Aorta (tissue), 5 donors: Measurements from ENCODE around the gene BACE2. TPM values are rescaled to one million over a fixed set of nuclear protein-coding genes. Genes with fewer than 3 reads are reported as not detected.
"Not testable (repeated sequence)": the region's sequence is repeated elsewhere in the genome, so short reads cannot be mapped to it uniquely, and the experiment has no call there.

ENCODE experiments used
- ATAC-seq: fragments of 200-7000 bp; cut with Tn5 transposase; one replicate; pipeline ENCODE4 v1.9.1; 2022; ENCODE audit warnings: moderate library complexity; ENCODE audit not compliant: low FRiP score
- DNase-seq, 2 donors: peaks; one replicate each; pipeline ENCODE4 v3.0.0-alpha.2; 2020
- H3K27ac ChIP-seq, 2 donors: one replicate each; pipeline ENCODE4 v1.5.1; 2013; ENCODE audit warnings: low read length in 2 of 2, mild to moderate bottlenecking in 2 of 2, moderate library complexity in 2 of 2, control low read depth in 1 of 2, inconsistent platforms in 1 of 2, low read depth in 1 of 2
- H3K27me3 ChIP-seq, 2 donors: one replicate each; pipeline ENCODE4 v1.6.1; 2013; ENCODE audit warnings: control low read depth in 1 of 2, low read length in 1 of 2, mild to moderate bottlenecking in 1 of 2, moderate library complexity in 1 of 2; ENCODE audit not compliant: insufficient read depth in 2 of 2, control insufficient read depth in 1 of 2
- H3K36me3 ChIP-seq, 2 donors: one replicate each; pipeline ENCODE4 v1.6.1; 2013; ENCODE audit warnings: control low read depth in 1 of 2, low read length in 1 of 2, mild to moderate bottlenecking in 1 of 2; ENCODE audit not compliant: insufficient read depth in 2 of 2, control insufficient read depth in 1 of 2
- H3K4me1 ChIP-seq, 2 donors: one replicate each; pipeline ENCODE4 v1.6.1; 2013; ENCODE audit warnings: low read length in 2 of 2, control low read depth in 1 of 2, mild to moderate bottlenecking in 1 of 2, moderate library complexity in 1 of 2; ENCODE audit not compliant: insufficient read depth in 2 of 2, control insufficient read depth in 1 of 2
- H3K4me3 ChIP-seq, 2 donors: one replicate each; pipeline ENCODE4 v1.5.1; 2013; ENCODE audit warnings: low read length in 2 of 2, control low read depth in 1 of 2, mild to moderate bottlenecking in 1 of 2
- H3K9me3 ChIP-seq: one replicate; pipeline ENCODE4 v1.6.1; 2013; ENCODE audit warnings: mild to moderate bottlenecking, low read length; ENCODE audit not compliant: control insufficient read depth
- WGBS, 2 donors: extraction: QIAGEN DNeasy Blood & Tissue Kit; methylation state at CpG; one replicate each; pipeline ENCODE4 v1.1.7; 2013; 5-methylcytosine and 5-hydroxymethylcytosine counted together
- intact Hi-C, 2 donors: fragments of 100-400 bp; cut with DNase I; formaldehyde crosslinking; loops; one replicate each; pipeline versions ENCODE4 v1.14.2 to v1.15.0; 2022
- polyA plus RNA-seq, 2 donors: library from polyadenylated mRNA; stranded (reverse); fragments of 200-250 nt; gene quantifications; one replicate each; pipeline ENCODE4 v1.2.3, GENCODE V29; 2013
- total RNA-seq, 2 donors: library from RNA; stranded (reverse); fragmentation: NEBNext Ultra II Directional; extraction: Animal tissue kit (Norgen Biotek cat#: 25700); gene quantifications; one replicate each; pipeline ENCODE4 v1.2.1, GENCODE V29; 2021
- donor health status: healthy with polysubstance abuse.
- donor health status: Bipolar disorder and iron deficiency.
- donor health status: DM: no; HTN: no; CAD: no.
- donor health status: DM: no; HTN: no; CAD: no.
- donor health status: DM: yes; HTN: yes; CAD: no.

BACE2 gene
- total and polyA plus RNA-seq, 4 donors, result 26.2 to 151 (median 66.9) TPM

DNA sequence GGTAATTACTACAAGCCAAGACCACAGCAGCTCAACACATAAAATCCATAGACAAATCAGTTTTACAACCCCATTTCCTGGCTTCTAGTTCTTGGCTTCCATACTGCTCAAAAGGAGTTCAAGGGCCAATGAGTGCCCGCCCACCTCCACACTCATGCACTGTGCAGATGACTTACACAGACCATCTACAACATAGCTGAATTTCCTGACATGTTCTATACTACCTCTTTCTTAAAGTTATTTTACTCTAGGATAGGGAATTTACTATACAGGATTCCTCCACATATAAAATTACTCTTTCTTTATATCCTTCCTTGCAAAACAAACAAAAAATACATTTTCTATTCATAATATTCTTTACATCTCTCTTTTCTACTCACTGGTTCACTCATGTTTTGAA is 14.6 kb downstream of the BACE2 start:
- Histone ChIP-seq H3K36me3 (no peaks in the 10 kb centered on the region), H3K27me3 (no peaks in the 10 kb centered on the region), H3K4me1 (peaks cover 12 to 16% of the 10 kb centered on the region in 2 donors), H3K9me3 (no peaks in the 10 kb centered on the region), H3K4me3 (no peak overlapping the region), H3K27ac (no peak overlapping the region)
- 96 to 97% methylated on average over 1 of the region's 1 CpG for WGBS, 2 donors
- no peak for DNase-seq
- no peak for ATAC-seq
- intact Hi-C loops, result no loop called here

- Histone ChIP-seq H3K36me3 (no peaks in the 10 kb centered on the region), H3K4me1 (peaks cover 12 to 19% of the 10 kb centered on the region in 2 donors), H3K9me3 (no peaks in the 10 kb centered on the region), H3K4me3 (no peak overlapping the region), H3K27ac (no peak overlapping the region), H3K27me3 (no peaks in the 10 kb centered on the region)
- ATAC-seq (no peak), DNase-seq (no peak)
- 65 to 81% methylated on average over 4 of the region's 4 CpGs for WGBS, 2 donors
- intact Hi-C loops, result no loop called here
Observed at GRCh38 chr21:41183575-41183974, 15.6 kb downstream of the BACE2 start.

DNA sequence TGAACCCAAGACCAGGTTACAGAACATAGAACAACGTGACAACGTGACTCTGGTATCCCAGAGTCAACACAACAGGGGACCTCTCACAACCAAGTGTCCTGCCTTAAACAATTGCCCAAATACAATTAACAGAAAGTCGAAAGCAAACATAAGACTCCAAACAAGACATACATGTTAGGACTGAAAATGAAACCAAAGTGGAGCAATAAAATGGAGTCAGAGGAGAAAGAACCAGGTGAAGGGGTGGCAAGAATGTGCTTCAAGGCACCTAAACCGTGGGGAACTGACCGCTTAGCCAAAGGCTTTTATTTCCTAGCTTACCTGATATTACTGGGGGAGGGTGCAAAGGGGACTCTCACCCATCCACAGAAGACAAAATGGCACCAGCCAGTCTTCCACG is 17.8 kb downstream of the BACE2 start:
- H3K4me1 ChIP-seq, result peaks cover 8 to 19% of the 10 kb centered on the region in 2 donors
- H3K27me3 ChIP-seq, result no peaks in the 10 kb centered on the region
- no peak for DNase-seq
- no peak overlapping the region for H3K4me3 ChIP-seq
- no peak for ATAC-seq
- H3K27ac ChIP-seq, result no peak overlapping the region
- no peaks in the 10 kb centered on the region for H3K36me3 ChIP-seq
- 92 to 93% methylated on average over 6 of the region's 6 CpGs for WGBS, 2 donors
- intact Hi-C loops, result no loop called here
- H3K9me3 ChIP-seq, result no peaks in the 10 kb centered on the region

- Histone ChIP-seq H3K27ac (no peak overlapping the region), H3K4me3 (no peak overlapping the region), H3K27me3 (no peaks in the 10 kb centered on the region), H3K4me1 (peaks cover 8 to 19% of the 10 kb centered on the region in 2 donors), H3K36me3 (no peaks in the 10 kb centered on the region), H3K9me3 (no peaks in the 10 kb centered on the region)
- DNase-seq, result no peak
- intact Hi-C loops, result no loop called here
- ATAC-seq, result no peak
- WGBS, 2 donors, result 68 to 73% methylated on average over 9 of the region's 9 CpGs
Observed at GRCh38 chr21:41186755-41187536, 19.0 kb downstream of the BACE2 start.

- H3K27ac ChIP-seq, result no peak overlapping the region
- peaks cover 8 to 19% of the 10 kb centered on the region in 2 donors for H3K4me1 ChIP-seq
- ATAC-seq, result no peak
- no peaks in the 10 kb centered on the region for H3K27me3 ChIP-seq
- WGBS, 2 donors, result 71 to 77% methylated on average over 6 of the region's 6 CpGs
- DNase-seq, result no peak
- H3K9me3 ChIP-seq, result no peaks in the 10 kb centered on the region
- no peak overlapping the region for H3K4me3 ChIP-seq
- no peaks in the 10 kb centered on the region for H3K36me3 ChIP-seq
- intact Hi-C loops, result no loop called here
Observed at GRCh38 chr21:41187537-41188025, 19.6 kb downstream of the BACE2 start.

GRCh38 chr21:41188486-41189149 is 20.7 kb downstream of the BACE2 start:
- H3K27ac ChIP-seq, result no peak overlapping the region
- peaks cover 5 to 17% of the 10 kb centered on the region in 2 donors for H3K4me1 ChIP-seq
- 89 to 94% methylated on average over 6 of the region's 6 CpGs for WGBS, 2 donors
- ATAC-seq (no peak), DNase-seq (no peak)
- H3K4me3 ChIP-seq, result no peak overlapping the region
- no peaks in the 10 kb centered on the region for H3K27me3 ChIP-seq
- no peaks in the 10 kb centered on the region for H3K36me3 ChIP-seq
- no peaks in the 10 kb centered on the region for H3K9me3 ChIP-seq
- intact Hi-C loops, result no loop called here

DNA sequence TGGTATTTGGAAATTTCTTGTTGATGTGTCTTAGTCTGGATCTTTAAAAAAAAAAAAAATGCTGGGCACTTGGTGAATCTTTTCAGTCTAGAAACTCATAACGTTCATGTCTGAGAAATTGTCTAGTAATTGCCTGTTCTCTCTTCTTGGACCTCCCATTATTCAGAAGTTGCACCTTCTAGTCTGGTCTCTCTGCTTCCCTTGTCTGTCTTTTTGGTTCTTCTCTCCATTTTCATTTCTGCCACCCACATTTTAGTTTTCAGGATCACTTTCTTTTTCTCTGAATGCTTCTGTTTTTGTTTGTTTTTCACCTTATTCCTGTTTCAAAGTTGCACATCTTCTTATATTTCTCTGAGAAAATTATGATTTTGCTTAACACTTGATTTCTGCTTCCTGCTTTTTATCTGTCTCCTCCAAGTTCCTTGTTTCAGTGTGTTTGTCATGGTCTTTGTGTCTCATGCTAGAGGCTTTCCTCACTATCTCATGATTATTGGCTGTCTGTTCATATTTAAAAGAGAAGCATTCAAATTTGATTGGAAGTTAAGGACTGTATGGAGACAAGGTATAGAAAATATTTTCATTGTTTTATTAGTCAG is 21.3 kb downstream of the BACE2 start:
- Histone ChIP-seq H3K4me1 (peaks cover 3 to 14% of the 10 kb centered on the region in 2 donors), H3K4me3 (no peak overlapping the region), H3K36me3 (no peaks in the 10 kb centered on the region), H3K27me3 (no peaks in the 10 kb centered on the region), H3K9me3 (no peaks in the 10 kb centered on the region), H3K27ac (no peak overlapping the region)
- 89 to 100% methylated on average over 1 of the region's 1 CpG for WGBS, 2 donors
- no peak for DNase-seq
- intact Hi-C loops, result no loop called here
- no peak for ATAC-seq

DNA sequence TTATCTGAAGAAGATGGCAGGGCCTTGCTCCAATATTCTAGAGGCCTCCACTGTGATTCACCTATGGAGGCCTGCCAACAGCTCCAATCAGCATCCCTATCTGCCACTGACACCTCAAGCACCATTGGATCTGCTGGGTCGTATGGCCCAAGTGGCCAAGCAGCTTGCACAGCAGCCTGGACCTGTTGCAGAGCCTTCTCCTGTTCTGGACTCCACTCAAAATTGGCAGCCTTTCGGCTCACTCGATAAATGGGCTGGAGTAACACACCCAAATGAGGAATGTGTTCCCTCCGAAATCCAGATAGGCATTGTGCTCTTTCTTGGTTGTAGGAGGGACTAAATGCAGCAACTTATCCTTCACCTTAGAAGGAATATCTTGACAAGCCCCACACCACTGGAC is 24.6 kb downstream of the BACE2 start:
- ATAC-seq, H3K36me3 ChIP-seq, DNase-seq, intact Hi-C loops, H3K9me3 ChIP-seq, H3K4me3 ChIP-seq, H3K27me3 ChIP-seq, H3K27ac ChIP-seq, H3K4me1 ChIP-seq: not testable (repeated sequence)
- 56 to 72% methylated on average over 4 of the region's 4 CpGs for WGBS, 2 donors
